Cardiac fibroblast (primary cell): ENCODE data around the gene NKD2.

ENCODE experiments used
- DNase-seq, 2 donors: peaks; one replicate each; pipeline versions ENCODE4 v3.0.0 to v3.0.0-alpha.2; 2010; ENCODE audit warnings: low read depth in 2 of 2
- H3K4me3 ChIP-seq, 2 donors: replicated peaks in 1 of 2; 1 replicate in 1 of 2; 2 replicates in 1 of 2; pipeline ENCODE4 v1.5.1; 2011; ENCODE audit warnings: low read depth in 2 of 2, low read length in 2 of 2, mild to moderate bottlenecking in 2 of 2, moderate library complexity in 1 of 2
- TF ChIP-seq, protein P1 (sequence below): IDR thresholded peaks from one replicate; pipeline ENCODE4 v1.5.1; 2011; ENCODE audit warnings: low read depth, mild to moderate bottlenecking, low read length, inconsistent platforms

The NKD2 gene

DNA sequence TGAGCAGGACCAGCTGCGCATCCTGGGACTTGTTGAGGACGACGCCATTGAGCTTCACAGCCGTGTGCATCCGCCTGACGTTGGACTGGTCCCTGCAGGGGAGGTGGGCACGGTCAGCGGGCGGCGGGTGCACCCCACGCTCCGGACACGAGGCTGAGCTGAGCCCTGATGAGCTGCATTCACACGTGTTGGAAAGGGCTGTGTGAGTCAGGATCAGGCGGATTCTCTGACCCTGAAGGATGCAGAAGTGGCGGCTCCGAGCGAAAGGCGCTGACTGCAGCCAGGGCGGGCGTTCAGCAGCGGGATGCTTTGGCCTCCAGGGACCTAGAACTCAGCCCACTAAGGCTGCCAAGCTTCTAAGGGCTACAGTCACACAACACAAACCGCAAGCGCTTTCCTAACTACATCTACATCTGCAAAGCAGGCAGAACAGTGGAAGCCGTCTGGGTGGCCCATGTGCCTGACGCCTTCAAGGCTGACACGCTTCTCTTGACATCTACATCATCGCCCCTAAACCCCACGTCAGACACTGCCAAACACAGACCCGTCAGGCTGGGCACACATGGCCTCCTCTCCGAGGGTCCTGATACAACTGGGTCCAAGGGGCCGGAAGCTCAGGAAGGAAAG lies 44.9 kb downstream of the NKD2 start:
- TF ChIP-seq, protein P1, sequence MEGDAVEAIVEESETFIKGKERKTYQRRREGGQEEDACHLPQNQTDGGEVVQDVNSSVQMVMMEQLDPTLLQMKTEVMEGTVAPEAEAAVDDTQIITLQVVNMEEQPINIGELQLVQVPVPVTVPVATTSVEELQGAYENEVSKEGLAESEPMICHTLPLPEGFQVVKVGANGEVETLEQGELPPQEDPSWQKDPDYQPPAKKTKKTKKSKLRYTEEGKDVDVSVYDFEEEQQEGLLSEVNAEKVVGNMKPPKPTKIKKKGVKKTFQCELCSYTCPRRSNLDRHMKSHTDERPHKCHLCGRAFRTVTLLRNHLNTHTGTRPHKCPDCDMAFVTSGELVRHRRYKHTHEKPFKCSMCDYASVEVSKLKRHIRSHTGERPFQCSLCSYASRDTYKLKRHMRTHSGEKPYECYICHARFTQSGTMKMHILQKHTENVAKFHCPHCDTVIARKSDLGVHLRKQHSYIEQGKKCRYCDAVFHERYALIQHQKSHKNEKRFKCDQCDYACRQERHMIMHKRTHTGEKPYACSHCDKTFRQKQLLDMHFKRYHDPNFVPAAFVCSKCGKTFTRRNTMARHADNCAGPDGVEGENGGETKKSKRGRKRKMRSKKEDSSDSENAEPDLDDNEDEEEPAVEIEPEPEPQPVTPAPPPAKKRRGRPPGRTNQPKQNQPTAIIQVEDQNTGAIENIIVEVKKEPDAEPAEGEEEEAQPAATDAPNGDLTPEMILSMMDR: no peak
- DNase-seq: no peak

DNA sequence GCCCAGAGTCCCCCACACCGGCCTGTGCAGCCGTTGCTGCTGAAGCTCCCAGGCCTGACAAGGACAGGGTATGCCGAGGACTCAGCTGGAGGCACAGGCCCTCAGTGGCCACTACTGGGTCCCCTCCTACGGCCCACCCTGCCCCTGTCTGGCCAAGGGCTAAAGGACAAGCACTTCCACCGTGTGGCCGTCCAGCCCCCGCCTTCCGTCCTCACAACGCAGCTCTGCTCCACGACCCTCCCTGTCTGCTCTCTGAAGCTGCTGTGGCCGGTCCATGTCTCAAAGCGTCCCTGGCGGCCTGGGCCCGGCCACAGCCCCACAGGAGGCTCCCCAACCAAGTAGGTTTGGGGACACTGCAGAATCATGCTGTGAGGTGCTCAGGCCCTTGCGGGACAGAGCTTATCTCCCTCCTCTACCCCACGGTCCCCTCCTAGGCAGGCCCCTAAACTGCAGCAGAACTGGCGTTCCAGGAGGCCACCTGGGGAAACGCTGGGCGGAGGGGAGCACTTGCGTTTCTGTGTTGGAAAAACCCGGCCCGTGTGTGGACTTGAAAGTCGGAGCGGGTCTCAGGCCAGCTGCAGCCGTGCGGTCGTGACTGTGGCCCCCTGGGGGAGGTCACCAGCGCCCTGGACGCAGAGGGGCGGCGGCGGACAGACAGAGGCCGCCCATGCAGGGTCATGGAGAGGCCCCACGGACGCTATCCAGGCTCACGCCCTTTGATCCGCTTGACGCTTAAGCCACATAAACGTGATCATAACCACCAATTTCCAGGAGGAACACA lies 45.6 kb downstream of the NKD2 start:
- no peak for DNase-seq
- H3K4me3 ChIP-seq: no peak overlapping the region
- TF ChIP-seq, protein P1: no peak

More for the DNA sequence above, 44.9 kb downstream of the NKD2 start:
- no peak overlapping the region for H3K4me3 ChIP-seq

DNA sequence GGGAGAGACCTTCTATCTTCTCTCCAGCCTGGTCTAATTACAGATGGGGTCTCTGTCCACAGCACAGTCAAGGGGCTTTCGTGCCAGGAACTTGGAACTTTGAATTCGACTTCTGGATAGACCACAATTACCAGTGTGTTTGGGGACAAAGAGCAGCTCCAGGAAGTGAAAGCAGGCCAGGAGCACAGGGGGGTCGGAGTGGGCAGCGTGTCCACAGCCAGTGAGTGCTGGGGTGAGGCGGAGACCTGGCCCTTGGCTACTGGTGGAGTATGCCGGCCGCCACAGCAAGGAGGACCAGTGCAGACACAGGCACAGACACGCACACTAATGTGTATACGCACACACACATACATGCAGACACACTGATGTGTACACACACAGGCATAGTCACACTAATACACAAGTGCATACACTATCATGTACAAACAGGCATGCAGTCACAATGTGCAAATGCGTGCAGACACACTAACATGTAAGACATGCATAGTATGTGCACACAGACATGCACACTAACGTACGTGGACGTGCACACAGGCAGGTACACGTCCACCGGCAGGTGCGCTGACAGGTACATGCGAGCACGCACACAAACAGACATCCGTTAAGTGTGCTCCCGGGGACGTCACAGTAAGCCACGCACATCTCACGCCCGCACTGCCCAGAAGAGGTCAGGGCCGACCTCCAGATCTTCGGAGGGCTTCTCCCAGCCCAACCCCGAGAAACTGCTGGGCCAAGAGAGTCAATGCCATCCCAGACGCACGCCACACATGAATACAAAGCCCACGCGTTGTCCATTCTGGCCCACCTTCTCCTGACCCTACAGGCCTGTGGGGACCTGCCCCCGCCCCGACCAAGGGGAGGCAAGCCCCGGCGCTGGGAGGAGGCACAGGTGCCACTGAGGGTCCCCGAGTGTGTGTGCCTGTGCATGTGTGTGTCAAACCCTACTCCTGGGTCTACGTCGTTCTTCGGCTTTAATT lies 46.5 kb downstream of the NKD2 start:
- no peak for DNase-seq
- no peak overlapping the region for H3K4me3 ChIP-seq
- TF ChIP-seq, protein P1: no peak

DNA sequence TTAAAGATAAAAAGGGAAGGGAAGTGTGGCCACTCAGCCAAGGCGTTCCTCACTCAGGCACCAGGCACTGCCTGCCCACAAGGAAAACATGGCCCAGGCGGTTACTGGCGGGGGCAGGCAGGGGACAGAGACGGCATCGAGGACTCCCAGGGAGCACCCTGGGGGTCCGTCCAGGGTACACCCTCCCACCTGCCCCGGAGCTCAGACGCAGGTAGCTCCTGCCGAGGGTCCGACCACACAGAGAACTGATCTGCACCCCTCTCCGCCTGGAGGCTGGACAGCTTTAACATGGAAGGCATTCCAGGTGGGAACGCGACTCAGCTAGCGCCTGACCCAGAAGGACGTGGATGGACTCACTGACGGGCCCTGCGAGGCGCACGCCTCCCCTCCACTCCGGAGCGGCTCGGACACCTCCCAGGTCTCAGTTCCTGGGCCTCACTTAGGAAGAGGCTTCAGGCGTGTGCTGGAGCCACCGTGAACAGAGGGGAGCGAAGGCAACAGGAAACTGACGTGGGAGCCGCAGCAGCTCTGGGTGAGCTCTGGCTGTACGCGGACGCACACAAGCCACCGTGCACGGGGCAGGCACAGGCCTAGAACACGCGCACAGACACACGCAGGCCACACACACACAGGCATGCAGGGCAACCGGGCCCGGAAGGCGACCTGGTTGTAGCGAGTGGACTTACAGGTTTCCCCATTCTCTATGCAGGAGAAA lies 47.5 kb downstream of the NKD2 start:
- H3K4me3 ChIP-seq: no peak overlapping the region
- TF ChIP-seq, protein P1: no peak
- DNase-seq: no peak

DNA sequence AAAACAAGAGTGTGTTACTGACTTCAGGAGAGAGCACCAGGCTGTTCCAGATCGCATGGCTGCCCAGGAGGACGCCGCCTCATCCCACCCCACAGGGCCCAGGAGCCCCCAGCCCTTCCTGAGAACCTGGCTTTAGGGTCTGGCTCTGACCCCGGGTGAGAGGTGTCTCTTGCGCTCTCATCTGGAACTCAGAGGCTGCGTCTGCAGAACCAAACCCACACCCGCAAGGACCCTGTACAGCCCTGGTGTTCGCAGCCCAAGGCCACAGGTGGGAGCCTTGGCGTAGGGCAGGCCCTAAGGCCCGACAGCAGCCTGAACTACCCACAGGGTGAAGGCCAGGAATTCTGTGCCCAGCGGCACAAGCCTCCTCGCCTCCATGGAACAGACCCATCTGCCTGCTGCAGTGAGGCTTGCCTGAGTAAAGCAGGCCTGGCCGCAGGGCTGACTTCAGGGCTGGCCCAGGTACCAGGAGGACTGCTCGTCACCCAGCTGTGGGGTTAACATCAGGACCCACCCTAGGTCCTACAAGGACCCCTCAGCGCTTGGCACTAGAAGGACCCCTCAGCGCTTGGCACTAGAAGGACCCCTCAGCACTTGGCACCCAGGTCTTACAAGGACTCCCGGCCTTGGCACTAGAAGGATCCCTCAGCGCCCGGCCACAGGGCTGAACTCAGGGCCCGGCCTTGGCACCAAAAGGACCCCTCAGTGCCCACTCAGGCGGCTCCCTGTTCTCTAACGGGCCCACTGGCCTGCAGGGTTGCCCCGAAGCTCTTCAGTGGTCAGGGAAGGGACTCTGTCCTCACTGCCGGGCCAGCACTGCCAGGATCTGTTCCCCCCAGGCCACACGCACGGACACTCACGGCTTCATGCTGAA lies 48.2 kb downstream of the NKD2 start:
- H3K4me3 ChIP-seq: no peak overlapping the region
- DNase-seq: no peak
- TF ChIP-seq, protein P1: no peak
